Measurements from ENCODE around the gene TPI1.

Gene TPI1

DNA sequence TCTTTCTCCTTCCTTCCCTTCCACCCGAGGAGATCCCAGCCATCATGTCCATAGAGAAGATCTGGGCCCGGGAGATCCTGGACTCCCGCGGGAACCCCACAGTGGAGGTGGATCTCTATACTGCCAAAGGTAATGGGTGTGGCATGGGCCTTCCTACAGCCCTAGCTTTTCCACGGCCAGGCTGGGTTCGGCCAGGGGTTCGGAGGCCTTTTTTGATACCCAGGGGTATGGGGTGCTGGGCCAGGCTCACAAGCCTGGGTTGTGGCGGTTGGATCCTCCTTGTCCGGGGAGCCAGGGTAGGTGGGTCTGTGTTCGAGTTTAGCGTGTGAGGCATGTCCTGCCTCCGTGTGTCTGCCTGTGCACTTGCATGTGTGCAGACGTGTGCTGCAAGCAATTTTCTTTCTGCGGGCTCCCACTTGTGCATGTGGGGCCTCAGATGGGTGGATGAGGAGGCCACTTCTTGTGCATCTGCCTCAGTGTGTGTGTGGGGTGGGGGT lies 48.5 kb downstream of the TPI1 start:
- no peaks in the 10 kb centered on the region for H3K36me3 ChIP-seq (ENCODE audit: control insufficient read depth, low read length)
- H3K4me2 ChIP-seq (ENCODE audit: low read length): no peak overlapping the region
- no peaks in the 10 kb centered on the region for H3K9me3 ChIP-seq (ENCODE audit: control insufficient read depth, insufficient read depth, low read length)
- no peak overlapping the region for H3K27ac ChIP-seq (ENCODE audit: low read depth, low read length)
- no peak for TF ChIP-seq EZH2phosphoT487 (IDR thresholded peaks at IDR 0.05; ENCODE audit: borderline replicate concordance, low read length)
- TF ChIP-seq, protein P1, sequence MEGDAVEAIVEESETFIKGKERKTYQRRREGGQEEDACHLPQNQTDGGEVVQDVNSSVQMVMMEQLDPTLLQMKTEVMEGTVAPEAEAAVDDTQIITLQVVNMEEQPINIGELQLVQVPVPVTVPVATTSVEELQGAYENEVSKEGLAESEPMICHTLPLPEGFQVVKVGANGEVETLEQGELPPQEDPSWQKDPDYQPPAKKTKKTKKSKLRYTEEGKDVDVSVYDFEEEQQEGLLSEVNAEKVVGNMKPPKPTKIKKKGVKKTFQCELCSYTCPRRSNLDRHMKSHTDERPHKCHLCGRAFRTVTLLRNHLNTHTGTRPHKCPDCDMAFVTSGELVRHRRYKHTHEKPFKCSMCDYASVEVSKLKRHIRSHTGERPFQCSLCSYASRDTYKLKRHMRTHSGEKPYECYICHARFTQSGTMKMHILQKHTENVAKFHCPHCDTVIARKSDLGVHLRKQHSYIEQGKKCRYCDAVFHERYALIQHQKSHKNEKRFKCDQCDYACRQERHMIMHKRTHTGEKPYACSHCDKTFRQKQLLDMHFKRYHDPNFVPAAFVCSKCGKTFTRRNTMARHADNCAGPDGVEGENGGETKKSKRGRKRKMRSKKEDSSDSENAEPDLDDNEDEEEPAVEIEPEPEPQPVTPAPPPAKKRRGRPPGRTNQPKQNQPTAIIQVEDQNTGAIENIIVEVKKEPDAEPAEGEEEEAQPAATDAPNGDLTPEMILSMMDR (IDR thresholded peaks at IDR 0.05; ENCODE audit: low read depth, low read length, poor library complexity, severe bottlenecking): no peak
- H3K27me3 ChIP-seq (ENCODE audit: control insufficient read depth, low read length): peaks cover 66% of the 10 kb centered on the region
- H3K4me1 ChIP-seq (ENCODE audit: control insufficient read depth, low read length): peaks cover 18% of the 10 kb centered on the region
- H3K4me3 ChIP-seq (ENCODE audit: low read length): no peak overlapping the region
- no peaks in the 10 kb centered on the region for H3K79me2 ChIP-seq (ENCODE audit: control insufficient read depth, low read length)
- no peaks in the 10 kb centered on the region for H3F3A ChIP-seq (ENCODE audit: control insufficient read depth, insufficient read depth)
- H3K9me2 ChIP-seq (replicated peaks; ENCODE audit: control insufficient read depth, low read length): no peaks in the 10 kb centered on the region
- no peaks in the 10 kb centered on the region for H4K20me1 ChIP-seq (ENCODE audit: control insufficient read depth, insufficient read depth, low read depth, low read length)

DNA sequence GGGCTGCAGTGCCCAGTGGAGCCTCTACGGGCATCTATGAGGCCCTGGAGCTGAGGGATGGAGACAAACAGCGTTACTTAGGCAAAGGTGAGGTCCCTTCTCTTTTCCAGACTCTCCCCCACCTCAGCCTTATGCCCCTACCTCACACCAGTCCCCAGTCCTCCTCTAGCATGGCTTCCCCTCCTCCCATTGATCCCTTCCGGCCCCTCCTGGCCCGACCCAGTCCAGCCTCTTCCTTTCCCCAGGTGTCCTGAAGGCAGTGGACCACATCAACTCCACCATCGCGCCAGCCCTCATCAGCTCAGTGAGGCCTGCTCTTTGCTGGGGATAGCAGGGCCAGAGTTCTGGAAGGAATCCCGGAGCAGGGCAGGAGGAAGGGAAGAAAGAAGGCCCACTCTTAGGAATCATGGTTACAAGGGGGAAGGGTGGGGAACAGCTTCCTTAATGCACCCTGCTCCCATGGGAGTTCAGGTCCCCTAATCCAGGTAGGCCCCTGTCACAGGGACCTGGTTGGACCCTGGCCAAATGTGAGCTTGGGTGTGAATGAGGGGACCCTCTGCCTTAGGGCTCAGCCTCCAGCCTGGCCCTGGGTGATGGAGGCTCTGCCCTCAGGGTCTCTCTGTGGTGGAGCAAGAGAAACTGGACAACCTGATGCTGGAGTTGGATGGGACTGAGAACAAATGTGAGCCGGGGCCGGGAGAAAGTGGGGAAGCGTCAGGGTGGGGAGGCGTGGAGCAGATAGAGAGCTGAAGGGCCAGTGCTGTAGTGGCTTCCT lies 49.3 kb downstream of the TPI1 start:
- H3K4me2 ChIP-seq (ENCODE audit: low read length): no peak overlapping the region
- H3K9me3 ChIP-seq (ENCODE audit: control insufficient read depth, insufficient read depth, low read length): no peaks in the 10 kb centered on the region
- no peak overlapping the region for H3K4me3 ChIP-seq (ENCODE audit: low read length)
- no peaks in the 10 kb centered on the region; the same call in 1 of the 2 replicates for H3F3A ChIP-seq (ENCODE audit: control insufficient read depth, insufficient read depth)
- H3K27ac ChIP-seq (ENCODE audit: low read depth, low read length): no peak overlapping the region
- no peaks in the 10 kb centered on the region for H3K36me3 ChIP-seq (ENCODE audit: control insufficient read depth, low read length)
- no peaks in the 10 kb centered on the region for H3K9me2 ChIP-seq (replicated peaks; ENCODE audit: control insufficient read depth, low read length)
- H4K20me1 ChIP-seq (ENCODE audit: control insufficient read depth, insufficient read depth, low read depth, low read length): no peaks in the 10 kb centered on the region
- TF ChIP-seq, protein P1 (IDR thresholded peaks at IDR 0.05; ENCODE audit: low read depth, low read length, poor library complexity, severe bottlenecking): no peak
- TF ChIP-seq EZH2phosphoT487 (IDR thresholded peaks at IDR 0.05; ENCODE audit: borderline replicate concordance, low read length): no peak
- peaks cover 66% of the 10 kb centered on the region for H3K27me3 ChIP-seq (ENCODE audit: control insufficient read depth, low read length)
- H3K79me2 ChIP-seq (ENCODE audit: control insufficient read depth, low read length): no peaks in the 10 kb centered on the region
- H3K4me1 ChIP-seq (ENCODE audit: control insufficient read depth, low read length): peaks cover 22% of the 10 kb centered on the region

DNA sequence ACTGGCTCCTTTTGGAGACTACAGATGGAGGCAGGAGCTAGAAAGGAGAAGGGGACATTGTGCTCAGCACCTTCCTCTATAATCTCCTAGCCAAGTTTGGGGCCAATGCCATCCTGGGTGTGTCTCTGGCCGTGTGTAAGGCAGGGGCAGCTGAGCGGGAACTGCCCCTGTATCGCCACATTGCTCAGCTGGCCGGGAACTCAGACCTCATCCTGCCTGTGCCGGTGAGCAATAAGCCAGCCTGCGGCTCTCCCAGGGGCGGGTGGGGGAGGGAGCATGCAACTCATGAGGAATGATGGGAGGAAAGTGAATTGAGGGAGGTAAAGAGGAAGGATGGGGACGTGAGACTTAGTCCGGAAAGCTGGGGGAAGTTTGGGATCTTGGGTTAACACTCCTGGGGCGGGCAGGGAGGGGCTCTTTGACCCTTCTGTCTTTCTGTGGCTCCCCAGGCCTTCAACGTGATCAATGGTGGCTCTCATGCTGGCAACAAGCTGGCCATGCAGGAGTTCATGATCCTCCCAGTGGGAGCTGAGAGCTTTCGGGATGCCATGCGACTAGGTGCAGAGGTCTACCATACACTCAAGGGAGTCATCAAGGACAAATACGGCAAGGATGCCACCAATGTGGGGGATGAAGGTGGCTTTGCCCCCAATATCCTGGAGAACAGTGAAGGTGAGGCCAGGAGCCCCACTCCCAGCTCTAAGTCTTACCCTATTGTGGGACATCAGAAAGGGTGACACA lies 50.3 kb downstream of the TPI1 start:
- H3K79me2 ChIP-seq (ENCODE audit: control insufficient read depth, low read length): no peaks in the 10 kb centered on the region
- H3K4me3 ChIP-seq (ENCODE audit: low read length): no peak overlapping the region
- peaks cover 32% of the 10 kb centered on the region for H3K4me1 ChIP-seq (ENCODE audit: control insufficient read depth, low read length)
- H3K4me2 ChIP-seq (ENCODE audit: low read length): no peak overlapping the region
- no peaks in the 10 kb centered on the region for H3K36me3 ChIP-seq (ENCODE audit: control insufficient read depth, low read length)
- H3F3A ChIP-seq (ENCODE audit: control insufficient read depth, insufficient read depth): no peaks in the 10 kb centered on the region; the same call in 1 of the 2 replicates
- H3K9me3 ChIP-seq (ENCODE audit: control insufficient read depth, insufficient read depth, low read length): no peaks in the 10 kb centered on the region
- no peak overlapping the region for H3K27ac ChIP-seq (ENCODE audit: low read depth, low read length)
- TF ChIP-seq, protein P1 (IDR thresholded peaks at IDR 0.05; ENCODE audit: low read depth, low read length, poor library complexity, severe bottlenecking): no peak
- TF ChIP-seq EZH2phosphoT487 (IDR thresholded peaks at IDR 0.05; ENCODE audit: borderline replicate concordance, low read length): no peak
- H3K27me3 ChIP-seq (ENCODE audit: control insufficient read depth, low read length): peaks cover 61% of the 10 kb centered on the region
- H4K20me1 ChIP-seq (ENCODE audit: control insufficient read depth, insufficient read depth, low read depth, low read length): no peaks in the 10 kb centered on the region
- H3K9me2 ChIP-seq (replicated peaks; ENCODE audit: control insufficient read depth, low read length): no peaks in the 10 kb centered on the region

Data from DOHH2 (cell line).